ENCODE measurements around the gene GLRA1.
"Not testable (repeated sequence)": the region's sequence is repeated elsewhere in the genome, so short reads cannot be mapped to it uniquely, and the experiment has no call there.

Gene GLRA1

GRCh38 chr5:151798674-151799073 is 126.0 kb downstream of the GLRA1 start:
- no peak for DNase-seq (ENCODE audit: low read depth, low spot score)
- Histone ChIP-seq H3K9me3 (ENCODE audit: low read depth, low read length) (no peaks in the 10 kb centered on the region), H3K9ac (ENCODE audit: insufficient read length) (no peak overlapping the region), H3K36me3 (ENCODE audit: insufficient read depth, low read length) (peaks cover 98% of the 10 kb centered on the region), H3K4me3 (no peak overlapping the region), H3K27ac (no peak overlapping the region)
- no peak for TF ChIP-seq EZH2 (IDR thresholded peaks at IDR 0.05)
- no peak for TF ChIP-seq POLR2AphosphoS5 (IDR thresholded peaks at IDR 0.05; ENCODE audit: borderline replicate concordance, low read depth, low read length)
- no peak for TF ChIP-seq FOXP2 (optimal IDR thresholded peaks at IDR 0.05; ENCODE audit: control extremely low read depth, extremely low read length, insufficient read depth)

GRCh38 chr5:151795426-151795825 is 129.2 kb downstream of the GLRA1 start:
- Histone ChIP-seq H3K27ac (no peak overlapping the region), H3K36me3 (ENCODE audit: insufficient read depth, low read length) (peaks cover 100% of the 10 kb centered on the region), H3K9ac (ENCODE audit: insufficient read length) (no peak overlapping the region), H3K4me3 (no peak overlapping the region), H3K9me3 (ENCODE audit: low read depth, low read length) (no peaks in the 10 kb centered on the region)
- TF ChIP-seq FOXP2 (optimal IDR thresholded peaks at IDR 0.05; ENCODE audit: control extremely low read depth, extremely low read length, insufficient read depth) (no peak), POLR2AphosphoS5 (IDR thresholded peaks at IDR 0.05; ENCODE audit: borderline replicate concordance, low read depth, low read length) (no peak), EZH2 (IDR thresholded peaks at IDR 0.05) (no peak)
- DNase-seq (ENCODE audit: low read depth, low spot score): no peak

- no peaks in the 10 kb centered on the region for H3K9me3 ChIP-seq (ENCODE audit: low read depth, low read length)
- no peak overlapping the region for H3K9ac ChIP-seq (ENCODE audit: insufficient read length)
- no peak for TF ChIP-seq POLR2AphosphoS5 (IDR thresholded peaks at IDR 0.05; ENCODE audit: borderline replicate concordance, low read depth, low read length)
- no peak for TF ChIP-seq FOXP2 (optimal IDR thresholded peaks at IDR 0.05; ENCODE audit: control extremely low read depth, extremely low read length, insufficient read depth)
- no peak for TF ChIP-seq EZH2 (IDR thresholded peaks at IDR 0.05)
- H3K4me3 ChIP-seq: no peak overlapping the region
- no peak overlapping the region for H3K27ac ChIP-seq
- H3K36me3 ChIP-seq (ENCODE audit: insufficient read depth, low read length): peaks cover 100% of the 10 kb centered on the region
- DNase-seq (ENCODE audit: low read depth, low spot score): no peak
Measured at GRCh38 chr5:151793358-151793757, 131.3 kb downstream of the GLRA1 start.

- Histone ChIP-seq H3K4me3 (no peak overlapping the region), H3K27ac (no peak overlapping the region), H3K36me3 (ENCODE audit: insufficient read depth, low read length) (peaks cover 76% of the 10 kb centered on the region), H3K9ac (ENCODE audit: insufficient read length) (no peak overlapping the region), H3K9me3 (ENCODE audit: low read depth, low read length) (no peaks in the 10 kb centered on the region)
- DNase-seq (ENCODE audit: low read depth, low spot score): no peak
- TF ChIP-seq POLR2AphosphoS5 (IDR thresholded peaks at IDR 0.05; ENCODE audit: borderline replicate concordance, low read depth, low read length): no peak
- TF ChIP-seq EZH2 (IDR thresholded peaks at IDR 0.05): no peak
- TF ChIP-seq FOXP2 (optimal IDR thresholded peaks at IDR 0.05; ENCODE audit: control extremely low read depth, extremely low read length, insufficient read depth): no peak
Measured at GRCh38 chr5:151787817-151788216, 136.8 kb downstream of the GLRA1 start.

- no peak for TF ChIP-seq POLR2AphosphoS5 (IDR thresholded peaks at IDR 0.05; ENCODE audit: borderline replicate concordance, low read depth, low read length)
- TF ChIP-seq FOXP2 (optimal IDR thresholded peaks at IDR 0.05; ENCODE audit: control extremely low read depth, extremely low read length, insufficient read depth): no peak
- no peak for TF ChIP-seq EZH2 (IDR thresholded peaks at IDR 0.05)
- H3K4me3 ChIP-seq: no peak overlapping the region
- H3K36me3 ChIP-seq (ENCODE audit: insufficient read depth, low read length): peaks cover 63% of the 10 kb centered on the region
- H3K27ac ChIP-seq: no peak overlapping the region
- DNase-seq (ENCODE audit: low read depth, low spot score): no peak
- no peaks in the 10 kb centered on the region for H3K9me3 ChIP-seq (ENCODE audit: low read depth, low read length)
- no peak overlapping the region for H3K9ac ChIP-seq (ENCODE audit: insufficient read length)
Measured at GRCh38 chr5:151786468-151786867, 138.2 kb downstream of the GLRA1 start.

- TF ChIP-seq EZH2 (IDR thresholded peaks at IDR 0.05) (no peak), POLR2AphosphoS5 (IDR thresholded peaks at IDR 0.05; ENCODE audit: borderline replicate concordance, low read depth, low read length) (no peak), FOXP2 (optimal IDR thresholded peaks at IDR 0.05; ENCODE audit: control extremely low read depth, extremely low read length, insufficient read depth) (no peak)
- H3K9ac ChIP-seq (ENCODE audit: insufficient read length): no peak overlapping the region
- peak overlapping the region; percentile 28; the same call in 1 of the 2 replicates for H3K27ac ChIP-seq
- peaks cover 53% of the 10 kb centered on the region for H3K36me3 ChIP-seq (ENCODE audit: insufficient read depth, low read length)
- no peak for DNase-seq (ENCODE audit: low read depth, low spot score)
- no peaks in the 10 kb centered on the region for H3K9me3 ChIP-seq (ENCODE audit: low read depth, low read length)
- no peak overlapping the region for H3K4me3 ChIP-seq
Measured at GRCh38 chr5:151784141-151784540, 140.5 kb downstream of the GLRA1 start.

- H3K9ac ChIP-seq (ENCODE audit: insufficient read length); DNase-seq (ENCODE audit: low read depth, low spot score); H3K9me3 ChIP-seq (ENCODE audit: low read depth, low read length); H3K4me3 ChIP-seq; H3K27ac ChIP-seq: not testable (repeated sequence)
- peaks cover 53% of the 10 kb centered on the region for H3K36me3 ChIP-seq (ENCODE audit: insufficient read depth, low read length)
Measured at GRCh38 chr5:151783664-151784063, 141.0 kb downstream of the GLRA1 start.

- H3K9ac ChIP-seq (ENCODE audit: insufficient read length): no peak overlapping the region
- H3K27ac ChIP-seq: no peak overlapping the region
- no peaks in the 10 kb centered on the region; the same call in 1 of the 2 replicates for H3K9me3 ChIP-seq (ENCODE audit: low read depth, low read length)
- H3K36me3 ChIP-seq (ENCODE audit: insufficient read depth, low read length): peaks cover 52% of the 10 kb centered on the region
- TF ChIP-seq FOXP2 (optimal IDR thresholded peaks at IDR 0.05; ENCODE audit: control extremely low read depth, extremely low read length, insufficient read depth) (no peak), EZH2 (IDR thresholded peaks at IDR 0.05) (no peak), POLR2AphosphoS5 (IDR thresholded peaks at IDR 0.05; ENCODE audit: borderline replicate concordance, low read depth, low read length) (no peak)
- no peak overlapping the region for H3K4me3 ChIP-seq
- no peak for DNase-seq (ENCODE audit: low read depth, low spot score)
Measured at GRCh38 chr5:151781201-151781600, 143.4 kb downstream of the GLRA1 start.

GRCh38 chr5:151780348-151780747 is 144.3 kb downstream of the GLRA1 start:
- no peak for TF ChIP-seq FOXP2 (optimal IDR thresholded peaks at IDR 0.05; ENCODE audit: control extremely low read depth, extremely low read length, insufficient read depth)
- TF ChIP-seq EZH2 (IDR thresholded peaks at IDR 0.05): no peak
- TF ChIP-seq POLR2AphosphoS5 (IDR thresholded peaks at IDR 0.05; ENCODE audit: borderline replicate concordance, low read depth, low read length): no peak
- no peak overlapping the region for H3K27ac ChIP-seq
- no peak overlapping the region for H3K4me3 ChIP-seq
- H3K36me3 ChIP-seq (ENCODE audit: insufficient read depth, low read length): peaks cover 55% of the 10 kb centered on the region
- H3K9me3 ChIP-seq (ENCODE audit: low read depth, low read length): no peaks in the 10 kb centered on the region; the same call in 1 of the 2 replicates
- DNase-seq (ENCODE audit: low read depth, low spot score): no peak
- no peak overlapping the region for H3K9ac ChIP-seq (ENCODE audit: insufficient read length)

Measured in SK-N-MC (cell line).